ENCODE measurements around the gene TMEM109.

The TMEM109 gene

DNA sequence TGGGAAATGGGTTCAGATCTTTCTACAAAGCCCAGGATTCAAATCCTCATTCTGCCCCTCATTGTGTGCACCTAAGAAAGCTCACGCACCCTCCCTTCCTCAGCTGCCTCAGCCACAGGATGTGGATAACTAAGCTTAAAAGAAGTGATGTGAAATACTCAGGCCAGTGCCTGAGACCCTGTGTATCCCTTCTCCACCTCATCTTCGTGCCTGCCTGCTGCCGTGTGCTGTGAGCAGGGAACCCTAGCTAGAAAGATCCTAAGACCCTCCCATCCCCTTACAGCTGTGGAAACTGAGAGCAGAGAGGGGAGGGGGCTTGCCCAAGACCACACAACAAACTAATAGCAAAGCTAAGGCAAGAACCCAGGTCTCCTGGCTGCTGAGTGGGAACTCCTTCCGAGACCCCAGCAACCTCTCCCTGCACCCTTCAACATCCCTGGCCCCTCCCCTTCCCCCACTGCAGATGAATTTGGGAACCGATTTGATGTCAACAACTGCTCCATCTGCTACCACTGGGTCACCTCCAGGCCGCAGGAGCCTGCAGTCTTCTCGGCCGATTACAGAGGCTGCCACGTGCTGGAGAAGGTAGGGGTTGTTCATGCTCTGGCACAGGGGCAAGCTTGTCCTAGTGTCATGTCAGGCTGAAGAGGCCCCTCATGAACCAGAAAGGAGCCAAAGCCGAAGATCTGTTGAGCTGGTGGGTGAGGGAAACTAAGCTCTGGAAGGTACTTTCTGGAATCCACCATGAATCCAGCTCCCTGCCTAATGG, 45.1 kb upstream of the TMEM109 start:
- Histone ChIP-seq H3K4me1 (ENCODE audit: insufficient read depth, poor library complexity, severe bottlenecking) (no peaks in the 10 kb centered on the region), H3K27ac (ENCODE audit: poor library complexity, severe bottlenecking) (no peak overlapping the region), H3K36me3 (ENCODE audit: low read depth) (no peaks in the 10 kb centered on the region), H3K9me3 (ENCODE audit: severe bottlenecking) (no peaks in the 10 kb centered on the region), H3K4me3 (ENCODE audit: severe bottlenecking) (no peak overlapping the region), H3K27me3 (ENCODE audit: insufficient read depth, poor library complexity, severe bottlenecking) (no peaks in the 10 kb centered on the region)
- no peak for ATAC-seq (ENCODE audit: low read depth)
- no peak for DNase-seq (ENCODE audit: low spot score)
- TF ChIP-seq, protein P1, sequence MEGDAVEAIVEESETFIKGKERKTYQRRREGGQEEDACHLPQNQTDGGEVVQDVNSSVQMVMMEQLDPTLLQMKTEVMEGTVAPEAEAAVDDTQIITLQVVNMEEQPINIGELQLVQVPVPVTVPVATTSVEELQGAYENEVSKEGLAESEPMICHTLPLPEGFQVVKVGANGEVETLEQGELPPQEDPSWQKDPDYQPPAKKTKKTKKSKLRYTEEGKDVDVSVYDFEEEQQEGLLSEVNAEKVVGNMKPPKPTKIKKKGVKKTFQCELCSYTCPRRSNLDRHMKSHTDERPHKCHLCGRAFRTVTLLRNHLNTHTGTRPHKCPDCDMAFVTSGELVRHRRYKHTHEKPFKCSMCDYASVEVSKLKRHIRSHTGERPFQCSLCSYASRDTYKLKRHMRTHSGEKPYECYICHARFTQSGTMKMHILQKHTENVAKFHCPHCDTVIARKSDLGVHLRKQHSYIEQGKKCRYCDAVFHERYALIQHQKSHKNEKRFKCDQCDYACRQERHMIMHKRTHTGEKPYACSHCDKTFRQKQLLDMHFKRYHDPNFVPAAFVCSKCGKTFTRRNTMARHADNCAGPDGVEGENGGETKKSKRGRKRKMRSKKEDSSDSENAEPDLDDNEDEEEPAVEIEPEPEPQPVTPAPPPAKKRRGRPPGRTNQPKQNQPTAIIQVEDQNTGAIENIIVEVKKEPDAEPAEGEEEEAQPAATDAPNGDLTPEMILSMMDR (IDR thresholded peaks at IDR 0.05; ENCODE audit: poor library complexity, severe bottlenecking) = no peak

DNA sequence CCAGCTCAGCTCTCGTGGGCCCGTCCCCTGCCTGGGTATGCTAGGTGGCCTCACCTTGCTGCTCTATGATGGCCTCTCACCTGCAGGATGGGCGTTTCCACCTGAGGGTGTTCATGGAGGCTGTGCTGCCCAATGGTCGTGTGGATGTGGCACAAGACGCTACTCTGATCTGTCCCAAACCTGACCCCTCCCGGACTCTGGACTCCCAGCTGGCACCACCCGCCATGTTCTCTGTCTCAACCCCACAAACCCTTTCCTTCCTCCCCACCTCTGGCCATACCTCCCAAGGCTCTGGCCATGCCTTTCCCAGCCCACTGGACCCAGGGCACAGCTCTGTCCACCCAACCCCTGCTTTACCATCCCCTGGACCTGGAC, 44.5 kb upstream of the TMEM109 start:
- Histone ChIP-seq H3K27me3 (ENCODE audit: insufficient read depth, poor library complexity, severe bottlenecking) (no peaks in the 10 kb centered on the region), H3K27ac (ENCODE audit: poor library complexity, severe bottlenecking) (no peak overlapping the region), H3K36me3 (ENCODE audit: low read depth) (no peaks in the 10 kb centered on the region), H3K4me3 (ENCODE audit: severe bottlenecking) (no peak overlapping the region), H3K9me3 (ENCODE audit: severe bottlenecking) (no peaks in the 10 kb centered on the region), H3K4me1 (ENCODE audit: insufficient read depth, poor library complexity, severe bottlenecking) (no peaks in the 10 kb centered on the region)
- no peak for ATAC-seq (ENCODE audit: low read depth)
- TF ChIP-seq, protein P1 (IDR thresholded peaks at IDR 0.05; ENCODE audit: poor library complexity, severe bottlenecking) = no peak
- DNase-seq (ENCODE audit: low spot score) = no peak

DNA sequence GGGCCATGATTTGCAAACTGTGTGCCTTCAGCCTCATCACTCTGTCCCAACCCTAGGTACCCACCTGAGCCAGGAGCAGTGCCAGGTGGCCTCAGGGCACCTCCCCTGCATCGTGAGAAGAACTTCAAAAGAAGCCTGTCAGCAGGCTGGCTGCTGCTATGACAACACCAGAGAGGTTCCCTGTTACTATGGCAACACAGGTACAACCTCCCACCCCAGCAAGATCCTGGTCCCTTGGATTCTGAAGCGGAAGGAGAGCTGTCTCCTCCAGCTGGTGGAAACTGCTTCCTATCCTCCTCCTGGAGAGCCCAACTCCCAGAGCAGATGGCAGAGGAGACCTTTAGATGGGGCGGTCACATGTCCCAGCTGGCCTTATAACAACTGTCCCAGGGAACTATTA, 43.7 kb upstream of the TMEM109 start:
- TF ChIP-seq, protein P1 (IDR thresholded peaks at IDR 0.05; ENCODE audit: poor library complexity, severe bottlenecking) = no peak
- Histone ChIP-seq H3K4me1 (ENCODE audit: insufficient read depth, poor library complexity, severe bottlenecking) (no peaks in the 10 kb centered on the region), H3K9me3 (ENCODE audit: severe bottlenecking) (no peaks in the 10 kb centered on the region), H3K27me3 (ENCODE audit: insufficient read depth, poor library complexity, severe bottlenecking) (no peaks in the 10 kb centered on the region), H3K27ac (ENCODE audit: poor library complexity, severe bottlenecking) (no peak overlapping the region), H3K36me3 (ENCODE audit: low read depth) (no peaks in the 10 kb centered on the region), H3K4me3 (ENCODE audit: severe bottlenecking) (no peak overlapping the region)
- DNase-seq (ENCODE audit: low spot score) (no peak), ATAC-seq (ENCODE audit: low read depth) (no peak)

DNA sequence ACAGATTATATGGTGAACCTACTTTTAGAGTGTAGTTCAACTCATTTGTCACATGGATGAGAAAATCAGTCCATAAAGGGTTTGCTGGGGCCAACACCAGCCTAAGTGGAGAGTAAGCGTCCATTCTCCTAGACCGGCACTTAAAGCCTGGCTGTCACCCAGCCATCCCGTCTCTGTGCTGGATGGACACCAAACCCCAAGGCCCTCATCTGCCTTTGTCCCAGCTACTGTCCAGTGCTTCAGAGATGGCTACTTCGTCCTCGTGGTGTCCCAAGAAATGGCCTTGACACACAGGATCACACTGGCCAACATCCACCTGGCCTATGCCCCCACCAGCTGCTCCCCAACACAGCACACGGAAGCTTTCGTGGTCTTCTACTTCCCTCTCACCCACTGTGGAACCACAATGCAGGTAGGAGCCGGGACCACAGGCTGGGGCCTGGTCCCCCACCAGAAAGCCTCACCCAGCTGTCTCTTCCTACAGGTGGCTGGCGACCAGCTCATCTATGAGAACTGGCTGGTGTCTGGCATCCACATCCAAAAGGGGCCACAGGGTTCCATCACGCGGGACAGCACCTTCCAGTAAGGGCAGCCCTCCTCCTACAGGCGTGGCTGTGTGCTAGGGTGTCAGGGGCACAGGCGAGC, 43.1 kb upstream of the TMEM109 start:
- no peaks in the 10 kb centered on the region for H3K4me1 ChIP-seq (ENCODE audit: insufficient read depth, poor library complexity, severe bottlenecking)
- no peaks in the 10 kb centered on the region for H3K9me3 ChIP-seq (ENCODE audit: severe bottlenecking)
- H3K4me3 ChIP-seq (ENCODE audit: severe bottlenecking) = no peak overlapping the region
- no peaks in the 10 kb centered on the region for H3K36me3 ChIP-seq (ENCODE audit: low read depth)
- no peak overlapping the region for H3K27ac ChIP-seq (ENCODE audit: poor library complexity, severe bottlenecking)
- ATAC-seq (ENCODE audit: low read depth) (no peak), DNase-seq (ENCODE audit: low spot score) (no peak)
- H3K27me3 ChIP-seq (ENCODE audit: insufficient read depth, poor library complexity, severe bottlenecking) = no peaks in the 10 kb centered on the region
- TF ChIP-seq, protein P1 (IDR thresholded peaks at IDR 0.05; ENCODE audit: poor library complexity, severe bottlenecking) = no peak
